HepG2 (cell line): Measurements from ENCODE around the gene RAP2C. TPM values are rescaled to one million over a fixed set of nuclear protein-coding genes. Genes with fewer than 3 reads are reported as not detected.

Experiments used
- ARID4A ChIP-seq: sonication (generic); formaldehyde crosslinking; IDR thresholded peaks from 2 replicates; pipeline ENCODE4 v1.5.0; 2020; ENCODE audit warnings: mild to moderate bottlenecking, missing genetic modification reagents, borderline replicate concordance
- CBX1 ChIP-seq: IDR thresholded peaks from one replicate; pipeline ENCODE4 v1.6.1; 2016; ENCODE audit warnings: antibody characterized with exemption, low read depth
- ESRRA ChIP-seq: sonication (generic); formaldehyde crosslinking; IDR thresholded peaks from 2 replicates; pipeline ENCODE4 v1.5.1; 2020; ENCODE audit warnings: mild to moderate bottlenecking, low read depth, missing genetic modification reagents
- GABPA ChIP-seq, 2 experiments: IDR thresholded peaks; 2 replicates each; pipeline ENCODE4 v1.6.1; 2011 to 2016; ENCODE audit warnings: low read depth in 2 of 2, low read length in 1 of 2, missing biosample characterization in 1 of 2, missing genetic modification characterization in 1 of 2
- GZF1 ChIP-seq: sonication (generic); formaldehyde crosslinking; IDR thresholded peaks from 2 replicates; pipeline ENCODE4 v1.5.1; 2020; ENCODE audit warnings: mild to moderate bottlenecking, missing genetic modification reagents
- KMT2A ChIP-seq: sonication (generic); formaldehyde crosslinking; IDR thresholded peaks from 2 replicates; pipeline ENCODE4 v1.4.0; 2020; ENCODE audit warnings: missing genetic modification reagents
- MYPOP ChIP-seq: sonication (generic); formaldehyde crosslinking; IDR thresholded peaks from 2 replicates; pipeline ENCODE4 v1.8.1; 2023; ENCODE audit warnings: mild to moderate bottlenecking, moderate library complexity, missing genetic modification reagents
- NCOA1 ChIP-seq: sonication (generic); formaldehyde crosslinking; IDR thresholded peaks from 2 replicates; pipeline ENCODE4 v1.9.0; 2021; ENCODE audit warnings: missing genetic modification reagents
- PATZ1 ChIP-seq: sonication (generic); formaldehyde crosslinking; IDR thresholded peaks from 2 replicates; pipeline ENCODE4 v1.4.0; 2020; ENCODE audit warnings: missing genetic modification reagents
- RBFOX2 ChIP-seq: fragments of 200-400 bp; formaldehyde crosslinking; IDR thresholded peaks from 2 replicates; pipeline ENCODE4 v1.6.1; 2017; ENCODE audit warnings: low read depth, mild to moderate bottlenecking, low read length
- SMAD9 ChIP-seq: sonication (generic); formaldehyde crosslinking; IDR thresholded peaks from 2 replicates; pipeline ENCODE4 v1.5.1; 2020; ENCODE audit warnings: mild to moderate bottlenecking, missing genetic modification reagents
- SSRP1 ChIP-seq: IDR thresholded peaks from 2 replicates; pipeline ENCODE4 v1.6.1; 2016; ENCODE audit warnings: control low read depth
- STAT5B ChIP-seq: sonication (generic); formaldehyde crosslinking; IDR thresholded peaks from 2 replicates; pipeline ENCODE4 v1.4.0; 2020; ENCODE audit warnings: missing genetic modification reagents
- ZKSCAN1 ChIP-seq: fragments of 150-350 bp; IDR thresholded peaks from 2 replicates; pipeline ENCODE4 v1.6.1; 2014; ENCODE audit warnings: low read length
- ZNF280D ChIP-seq: sonication (generic); formaldehyde crosslinking; IDR thresholded peaks from 2 replicates; pipeline ENCODE4 v1.5.1; 2020; ENCODE audit warnings: mild to moderate bottlenecking, missing genetic modification reagents
- ZNF772 ChIP-seq: sonication (generic); formaldehyde crosslinking; IDR thresholded peaks from 2 replicates; pipeline ENCODE4 v1.5.0; 2020; ENCODE audit warnings: mild to moderate bottlenecking, missing genetic modification reagents
- polyA plus RNA-seq, 8 experiments: library from polyadenylated mRNA; depleted of rRNA in 3 of 8; stranded (reverse) in 7 of 8; unstranded in 1 of 8; fragments of >200 nt; fragmentation: Illumina TruSeq in 4 of 8; extraction: Trizol in 4 of 8; gene quantifications; 2 replicates each; pipeline versions ENCODE4 v1.2.1 to v1.2.3, GENCODE V29; 2011 to 2016; ENCODE audit warnings: low read depth in 4 of 8, missing spikeins in 1 of 8, mixed read lengths in 1 of 8; ENCODE audit not compliant: insufficient read depth in 1 of 8
- total RNA-seq, 5 experiments: library from RNA; depleted of rRNA; stranded (reverse); fragments of >200 nt; fragmentation: Illumina TruSeq; extraction: Trizol; gene quantifications; 2 replicates each; pipeline ENCODE4 v1.2.3, GENCODE V29; 2016; ENCODE audit warnings: low read depth in 1 of 5

The RAP2C gene
- total and polyA plus RNA-seq, 2 of the 13 experiments (the other 11 are each of a cell fraction or from before 2014, with no cell fraction given), result 8.0 to 28.5 TPM

- TF ChIP-seq ZNF280D (CRISPR knock-in tag), result no peak
- no peak for TF ChIP-seq SMAD9
- TF ChIP-seq MYPOP (CRISPR knock-in tag), result no peak
- no peak for TF ChIP-seq CBX1
- no peak for TF ChIP-seq GZF1
- no peak; the same call in 1 of the 2 replicates for TF ChIP-seq GABPA (IDR thresholded peaks at IDR 0.05; ENCODE audit: low read depth, low read length)
- TF ChIP-seq GABPA (CRISPR knock-in tag; IDR thresholded peaks at IDR 0.05; ENCODE audit: low read depth), result peak; percentile 81
- no peak for TF ChIP-seq SSRP1
- TF ChIP-seq ESRRA, result no peak
- TF ChIP-seq KMT2A, result peak; percentile 30
- no peak for TF ChIP-seq ZNF772 (CRISPR knock-in tag)
- peak; percentile 73 for TF ChIP-seq RBFOX2
- no peak for TF ChIP-seq STAT5B
- no peak for TF ChIP-seq ZKSCAN1
- no peak for TF ChIP-seq NCOA1
- TF ChIP-seq PATZ1 (CRISPR knock-in tag), result peak; percentile 83
- peak; percentile 62; the same call in 1 of the 2 replicates for TF ChIP-seq ARID4A (CRISPR knock-in tag)
Observed at GRCh38 chrX:132217203-132218073, 1.8 kb downstream of the RAP2C start (continued).
